ENCODE results near the gene MTUS2. TPM values are rescaled to one million over a fixed set of nuclear protein-coding genes. Genes with fewer than 3 reads are reported as not detected.

MTUS2 gene
- total and polyA plus RNA-seq, 9 of the 15 experiments (the other 6 are each of a cell fraction or from before 2014, with no cell fraction given) = 0.01 to 0.28 (median 0.06) TPM; not detected in 1

DNA sequence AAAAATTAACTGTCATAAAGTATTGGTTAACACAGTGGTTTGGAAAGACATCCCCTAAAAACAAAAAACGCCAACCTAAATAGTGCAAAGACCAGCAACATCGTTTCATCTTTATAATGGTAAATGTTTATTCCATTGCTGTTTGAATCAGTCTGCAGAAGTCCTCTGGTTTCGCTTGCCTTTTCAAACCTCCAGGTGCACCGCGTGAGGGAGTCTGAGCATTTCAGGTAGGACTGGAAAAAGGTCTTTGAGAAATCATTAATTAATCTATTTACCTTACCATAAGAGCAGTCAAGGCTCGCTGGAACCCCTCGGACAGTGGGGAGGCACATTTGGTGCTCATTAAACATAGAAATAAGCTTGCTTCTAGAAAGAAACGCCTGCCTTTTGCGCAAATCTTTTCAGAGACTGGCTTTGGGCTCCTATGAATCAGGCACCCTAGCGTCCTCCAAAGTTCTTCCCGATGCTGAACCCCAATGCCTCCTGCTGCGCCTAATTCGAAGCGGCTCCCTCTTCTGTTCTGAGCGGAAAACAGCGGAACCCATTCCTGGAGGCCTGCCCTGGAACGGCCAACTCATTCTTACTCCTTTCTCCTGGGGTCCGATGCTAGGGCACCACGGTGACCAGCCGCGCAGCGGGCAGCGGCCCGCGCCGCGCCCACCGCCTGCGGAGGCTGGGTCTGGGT is 951 bp upstream of the MTUS2 start:
- FAIRE-seq (no peak), DNase-seq (ENCODE audit: extremely low read depth in 1 of 4, low spot score in 3 of 4) (peak in 2 of 4 experiments; percentile 8 to 10), ATAC-seq (no peak)
- H3K79me2 ChIP-seq (ENCODE audit: control insufficient read depth, insufficient read depth, low read length) = no peaks in the 10 kb centered on the region
- intact Hi-C loops (cut with micrococcal nuclease) = no loop called here
- no peak overlapping the region for H3K4me2 ChIP-seq (ENCODE audit: insufficient read depth, low read length)
- no peaks in the 10 kb centered on the region for H3K9me3 ChIP-seq (replicated peaks; ENCODE audit: control insufficient read depth, insufficient read depth, low read depth, low read length)
- peaks cover 0 to 13% of the 10 kb centered on the region in 2 experiments; a peak in 2 of 5 replicates for H3K4me1 ChIP-seq (replicated peaks in 1 of 2; ENCODE audit: control insufficient read depth in 2 of 2, insufficient read depth in 2 of 2, low read length in 2 of 2)
- TF ChIP-seq TBL1XR1 (IDR thresholded peaks at IDR 0.05; ENCODE audit: low read length in 2 of 2) (no peak), ELK3 (CRISPR knock-in tag; IDR thresholded peaks at IDR 0.05) (no peak), TCF7 (IDR thresholded peaks at IDR 0.05; ENCODE audit: borderline replicate concordance) (no peak), ZNF668 (CRISPR knock-in tag; IDR thresholded peaks at IDR 0.05) (no peak), STAG1 (CRISPR knock-in tag; IDR thresholded peaks at IDR 0.05; ENCODE audit: borderline replicate concordance) (no peak), KLF13 (tag; IDR thresholded peaks at IDR 0.05; ENCODE audit: borderline replicate concordance, low read depth) (no peak), BCOR (IDR thresholded peaks at IDR 0.05) (no peak), MCM7 (IDR thresholded peaks at IDR 0.05) (no peak)
- no peak overlapping the region for H3K9ac ChIP-seq (ENCODE audit: insufficient read depth in 1 of 2, low read depth in 2 of 2, low read length in 2 of 2)
- H3K9me1 ChIP-seq (ENCODE audit: control insufficient read depth, insufficient read depth, low read length) = no peaks in the 10 kb centered on the region
- no peak overlapping the region for H3K27ac ChIP-seq (ENCODE audit: extremely low read depth, low read depth, low read length)
- BruUV-seq (replicated peaks) = no TSS peak
- ChIA-PET CTCF (ENCODE audit: low intra/inter-chr PET ratio) (interaction anchor here (0.7 kb wide), 1 partner anchor 8 kb away, joined by 3 read pairs; no protein-coding TSS in a partner anchor), POLR2A (interaction anchor here (1.2 kb wide), 1 partner anchor 13 kb away, joined by 5 read pairs; no protein-coding TSS in a partner anchor)
- peaks cover 0 to 16% of the 10 kb centered on the region in 2 experiments; a peak in 2 of 5 replicates for H3K27me3 ChIP-seq (ENCODE audit: control insufficient read depth in 2 of 2, insufficient read depth in 2 of 2, low read length in 2 of 2)
- WGBS (ENCODE audit: insufficient coverage, low coverage, missing lambda C conversion rate) = 24% methylated on average over 14 of the region's 29 CpGs
- no peaks in the 10 kb centered on the region for H4K20me1 ChIP-seq (replicated peaks; ENCODE audit: control insufficient read depth, insufficient read depth, low read length)
- in situ Hi-C loops (cut with MboI) = loop anchor here (25.0 kb wide), 2 partner anchors 543 to 893 kb away; no protein-coding TSS in a partner anchor
- no peak overlapping the region for H3K4me3 ChIP-seq
- no peak overlapping the region for H2AFZ ChIP-seq (ENCODE audit: low read depth, low read length)
- no peaks in the 10 kb centered on the region for H3K36me3 ChIP-seq (ENCODE audit: control insufficient read depth, insufficient read depth, low read length)

Data from K562 (cell line).